ENCODE results near the gene GNA15.

- no peak for TF ChIP-seq ZNF785 (tag by site-specific recombination; IDR thresholded peaks at IDR 0.05)
- no peak for TF ChIP-seq SP7 (tag by site-specific recombination; IDR thresholded peaks at IDR 0.05)
- TF ChIP-seq CTCF (tag by site-specific recombination; IDR thresholded peaks at IDR 0.05), result no peak
- no peak for TF ChIP-seq ZNF132 (tag by site-specific recombination; IDR thresholded peaks at IDR 0.05; ENCODE audit: borderline replicate concordance)
- TF ChIP-seq ZNF341 (tag by site-specific recombination; IDR thresholded peaks at IDR 0.05; ENCODE audit: low read depth), result no peak
- no peak for TF ChIP-seq ZNF214 (tag by site-specific recombination; IDR thresholded peaks at IDR 0.05; ENCODE audit: borderline replicate concordance)
- TF ChIP-seq ZNF548 (tag by site-specific recombination; IDR thresholded peaks at IDR 0.05), result no peak
- TF ChIP-seq ZBTB10 (tag by site-specific recombination; IDR thresholded peaks at IDR 0.05), result no peak
- TF ChIP-seq ZNF184 (tag by site-specific recombination; IDR thresholded peaks at IDR 0.05), result no peak
- TF ChIP-seq GLI4 (tag by site-specific recombination; IDR thresholded peaks at IDR 0.05), result no peak
Observed at GRCh38 chr19:3099347-3100145, 36.3 kb upstream of the GNA15 start.
